Right lobe of liver (tissue), 4 donors: ENCODE data around the gene LRPAP1.

Experiments
- CTCF ChIP-seq, 4 donors: fragments of 200-600 bp in 3 of 4; fragments of 450-650 bp in 1 of 4; IDR thresholded peaks; one replicate each; pipeline versions ENCODE4 v1.5.1 to v1.8.0; 2016 to 2022; ENCODE audit warnings: antibody characterized with exemption in 4 of 4, mild to moderate bottlenecking in 2 of 4
- POLR2A ChIP-seq: fragments of 450-650 bp; IDR thresholded peaks from one replicate; pipeline ENCODE4 v1.6.1; 2017; ENCODE audit warnings: antibody characterized with exemption, mild to moderate bottlenecking
- donor health status: DM: no; HTN: no; CAD: no.
- donor health status: DM: no; HTN: no; CAD: no.
- donor health status: DM: no; HTN: yes; CAD: no.

- TF ChIP-seq CTCF (IDR thresholded peaks at IDR 0.05) (no peak), POLR2A (no peak)
These were observed 29.0 kb downstream of the LRPAP1 start for GRCh38 chr4:3502941-3503936.
